IPS-NIHi7 (cell line): ENCODE results near the gene ZBTB7C.
"Not testable (repeated sequence)": the region's sequence is repeated elsewhere in the genome, so short reads cannot be mapped to it uniquely, and the experiment has no call there.

Experiments used
- DNase-seq: peaks from one replicate; pipeline ENCODE4 v3.0.0; 2012; ENCODE audit warnings: mixed read lengths; ENCODE audit errors: extremely low spot score

The ZBTB7C gene

DNA sequence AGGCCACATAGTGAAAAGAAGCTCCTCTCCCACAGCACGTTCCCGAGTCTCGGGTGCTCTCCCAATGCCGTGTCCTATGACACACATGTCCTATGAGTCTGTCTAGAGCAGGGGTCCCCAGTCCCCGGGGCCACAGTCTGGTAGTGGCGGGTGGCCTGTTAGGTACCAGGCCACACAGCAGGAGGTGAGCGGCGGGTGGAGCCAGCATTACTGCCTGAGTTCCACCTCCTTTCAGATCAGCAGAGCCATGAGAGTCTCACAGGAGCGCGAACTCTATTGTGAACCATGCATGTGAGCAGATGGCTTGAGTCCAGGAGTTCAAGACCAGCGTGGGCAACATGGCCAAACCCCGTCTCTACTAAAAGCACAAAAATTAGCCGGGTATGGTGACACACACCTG lies 112.6 kb downstream of the ZBTB7C start:
- DNase-seq, result no peak

DNA sequence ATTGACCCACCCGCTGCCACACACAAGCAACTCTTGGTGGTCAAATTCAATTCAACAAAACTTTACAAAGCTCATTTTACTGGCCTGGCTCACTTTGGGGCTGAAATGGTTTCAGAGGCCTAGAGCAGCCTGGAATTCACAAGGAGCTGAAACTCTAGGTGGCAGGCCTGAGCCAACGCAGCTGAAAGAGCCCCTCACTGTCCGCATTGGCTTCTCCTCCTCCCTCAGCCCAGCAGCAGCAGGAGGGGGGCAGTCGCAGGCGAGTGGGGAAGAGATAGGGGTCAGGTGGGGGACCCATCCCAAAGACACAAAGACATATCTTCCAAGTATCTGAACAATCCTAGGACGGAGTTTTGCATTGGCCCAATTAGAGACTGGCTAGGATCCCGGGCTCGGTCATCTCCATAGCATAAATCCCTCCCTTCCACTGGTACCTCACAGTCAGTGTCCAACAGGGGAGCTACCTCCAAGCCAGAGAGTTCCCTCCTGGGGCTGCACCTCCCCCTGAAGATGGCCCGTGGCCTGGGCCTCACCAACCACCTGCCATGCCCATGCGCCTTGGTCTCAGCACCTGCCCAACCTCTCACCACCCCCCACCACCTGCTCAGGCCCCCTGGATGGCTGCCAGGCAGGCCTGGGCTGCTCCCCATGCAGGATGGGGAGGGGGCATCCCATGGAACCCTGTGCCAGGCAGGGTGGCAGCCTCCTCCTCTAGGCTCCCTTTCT lies 113.4 kb downstream of the ZBTB7C start:
- DNase-seq, result peak; percentile 79

DNA sequence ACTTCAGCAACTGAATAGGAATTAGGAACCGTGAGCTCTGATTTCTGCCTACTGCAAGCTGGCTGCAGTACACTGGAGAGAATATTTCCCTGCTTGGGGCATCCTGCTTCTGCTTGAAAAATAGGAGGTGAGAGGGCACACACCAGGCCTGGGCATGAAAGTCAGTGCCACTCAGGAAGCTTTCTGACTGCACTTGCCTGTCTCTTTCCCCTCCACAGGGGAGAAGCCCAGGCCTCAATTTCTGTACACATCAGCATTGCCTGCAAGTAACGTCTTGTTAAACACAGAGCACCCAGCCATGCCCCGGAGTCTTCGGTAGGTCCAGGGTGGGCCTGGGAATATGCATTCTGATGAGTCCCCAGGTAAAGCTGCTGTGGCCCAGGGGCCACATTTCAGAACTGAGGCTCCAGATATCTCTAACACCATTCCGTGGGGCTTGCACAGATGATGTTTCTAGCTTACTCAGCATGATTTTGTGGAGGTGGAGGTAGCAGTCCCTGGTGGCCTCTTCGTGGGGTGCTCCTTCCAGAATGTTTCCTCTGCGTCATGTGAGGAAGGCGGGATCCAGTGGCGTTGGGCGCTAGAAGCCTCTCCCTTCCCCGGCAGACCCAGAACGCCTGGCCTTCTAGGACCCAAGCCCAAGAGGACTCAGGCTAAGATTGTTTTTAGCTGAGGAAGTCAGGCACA lies 114.1 kb downstream of the ZBTB7C start:
- DNase-seq, result no peak

DNA sequence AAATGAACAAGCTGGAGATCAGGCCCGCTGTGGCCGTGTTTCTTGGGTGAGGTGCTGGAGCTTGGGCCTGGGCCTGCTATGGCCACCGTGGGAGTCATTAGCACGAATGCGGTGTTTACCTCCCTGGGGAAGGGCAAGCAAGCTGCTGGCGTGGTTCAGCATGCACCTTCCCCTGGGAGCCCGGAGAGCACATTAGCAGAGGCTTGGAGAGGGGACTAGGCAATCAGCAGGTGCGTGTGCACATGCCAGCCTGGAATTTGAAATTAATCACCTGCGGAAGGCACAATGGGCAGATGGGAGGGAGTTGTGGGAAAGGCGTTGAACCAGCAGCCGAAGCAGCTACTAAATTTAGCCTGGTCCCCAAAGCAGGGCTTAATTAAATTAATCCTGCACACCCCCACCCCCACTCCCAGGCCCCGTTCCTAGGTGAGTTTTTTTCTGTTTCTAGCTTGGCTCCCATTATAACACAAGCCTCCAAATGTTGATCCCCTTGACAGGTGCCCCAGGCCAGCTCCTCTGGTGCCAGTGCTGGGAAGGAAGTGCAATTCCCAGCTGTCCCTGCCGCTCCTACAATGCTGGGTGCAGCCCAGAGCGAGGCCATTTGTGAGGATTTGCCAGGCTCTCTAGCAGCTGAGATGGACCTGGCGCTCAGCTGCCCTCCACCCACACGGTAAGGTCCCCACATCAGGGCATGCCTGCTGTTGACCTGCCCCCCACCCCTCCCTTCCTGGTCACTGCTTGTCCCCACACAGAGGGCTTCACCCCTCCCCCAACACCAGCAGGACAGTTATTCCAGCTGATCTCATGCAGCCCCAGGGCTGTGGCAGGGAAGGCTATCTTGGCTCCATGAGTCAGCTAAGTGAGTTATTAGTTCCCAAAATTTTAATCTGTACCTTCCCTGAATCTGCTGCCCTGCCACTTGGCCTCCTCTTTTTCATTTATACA lies 115.0 kb downstream of the ZBTB7C start:
- DNase-seq, result no peak

DNA sequence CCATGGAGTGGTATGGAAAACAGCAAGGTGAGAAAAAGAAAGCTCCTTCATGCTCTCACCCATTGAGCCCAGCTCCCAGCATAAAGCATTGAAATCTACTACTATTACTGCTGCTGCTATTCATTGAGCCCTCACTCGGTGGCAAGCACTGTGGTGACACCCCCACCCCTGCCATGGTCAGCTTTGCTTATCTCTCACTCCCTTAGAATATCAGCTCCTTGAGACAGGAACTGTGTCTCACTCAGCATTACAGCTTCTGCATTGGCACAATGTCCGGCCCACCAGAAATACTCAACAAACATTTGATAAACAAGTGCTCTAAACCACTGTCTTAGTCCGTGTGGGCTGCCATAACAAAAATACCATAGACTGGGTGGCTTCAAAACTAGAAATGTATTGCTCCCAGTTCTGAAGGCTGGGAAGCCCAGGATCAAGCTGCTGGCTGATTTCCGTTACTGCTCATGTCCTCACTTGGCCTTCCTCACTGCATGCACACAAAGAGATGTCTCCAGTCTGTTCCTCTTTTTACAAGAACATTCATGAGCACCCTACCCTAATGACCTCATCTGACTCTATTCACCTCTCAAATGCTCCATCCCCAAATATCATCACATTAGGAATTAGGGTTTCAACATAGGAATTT lies 116.3 kb downstream of the ZBTB7C start:
- DNase-seq, result no peak

DNA sequence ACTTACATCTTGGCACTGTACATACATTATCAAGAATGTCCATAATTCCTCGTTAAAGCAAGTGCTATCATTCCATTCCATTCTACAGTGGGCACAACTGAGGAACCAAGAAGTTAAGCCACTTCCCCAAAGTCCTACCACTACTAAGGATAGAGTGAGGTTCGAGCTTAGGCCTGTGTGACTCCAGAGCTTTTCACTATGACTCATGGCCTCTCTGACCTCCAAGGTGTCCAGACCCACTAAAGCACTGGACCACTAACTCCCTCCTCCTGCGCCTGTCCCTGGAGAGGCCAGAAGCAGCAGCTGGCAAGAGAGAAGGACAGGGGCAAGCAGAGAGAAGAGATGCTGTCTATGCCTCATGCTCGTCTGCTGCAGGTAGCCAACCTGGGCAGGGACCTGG lies 117.0 kb downstream of the ZBTB7C start:
- no peak for DNase-seq

DNA sequence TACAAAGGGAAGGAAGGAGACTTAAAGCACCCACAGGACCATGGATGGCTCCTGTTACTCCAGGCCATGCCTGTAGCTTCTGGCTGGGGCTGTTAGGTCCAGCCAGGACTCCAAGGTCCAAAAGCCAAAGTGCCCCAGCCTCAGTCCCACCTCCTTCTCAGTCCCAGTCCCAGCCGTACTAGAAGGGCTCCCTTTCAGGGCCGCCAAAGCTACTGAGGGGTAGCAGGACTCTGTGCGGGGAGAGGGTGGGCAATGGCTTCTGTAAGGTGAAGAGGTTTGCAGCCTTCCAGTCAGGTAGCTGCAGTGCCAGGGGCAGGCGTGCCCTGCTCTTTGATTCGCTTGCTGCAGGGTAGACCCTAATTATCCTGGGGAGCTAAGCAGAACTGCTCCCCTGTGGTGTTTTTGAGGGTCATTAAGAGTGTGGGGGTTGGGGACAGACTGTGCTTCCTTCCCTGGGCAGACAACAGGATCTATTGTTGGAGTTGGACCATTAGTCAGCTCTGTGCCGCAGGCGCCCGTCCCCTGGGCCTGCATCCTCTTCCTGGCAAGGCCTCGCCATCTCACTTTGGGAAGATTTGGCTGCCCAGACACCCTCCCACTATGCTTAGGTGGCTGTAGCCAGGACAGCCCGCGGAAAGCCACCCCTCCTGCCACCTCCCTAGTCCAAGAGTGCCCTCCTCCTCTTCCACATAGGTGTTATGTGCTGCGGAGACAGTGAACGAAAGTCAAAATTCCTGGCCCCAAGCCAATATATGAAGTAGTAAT lies 118.8 kb downstream of the ZBTB7C start:
- DNase-seq, result no peak

DNA sequence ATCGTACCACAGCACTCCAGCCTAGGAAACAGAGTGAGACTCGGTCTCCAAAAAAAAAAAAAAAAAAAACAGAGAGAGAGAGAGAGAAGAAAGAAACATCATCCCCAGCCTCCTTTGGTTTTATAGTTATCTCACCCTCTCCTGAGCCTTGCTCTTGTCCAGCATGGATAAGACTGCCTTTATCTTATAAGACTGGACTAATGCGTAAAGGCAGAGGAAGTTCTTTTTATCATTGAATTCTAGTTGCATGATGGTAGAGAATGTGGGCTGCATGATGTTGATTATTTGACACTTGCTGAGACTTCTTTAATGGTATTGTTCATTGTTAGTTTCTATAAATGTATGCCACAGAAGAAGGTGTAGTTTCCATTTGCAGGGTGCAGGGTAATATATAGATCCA lies 124.4 kb downstream of the ZBTB7C start:
- DNase-seq, result no peak

DNA sequence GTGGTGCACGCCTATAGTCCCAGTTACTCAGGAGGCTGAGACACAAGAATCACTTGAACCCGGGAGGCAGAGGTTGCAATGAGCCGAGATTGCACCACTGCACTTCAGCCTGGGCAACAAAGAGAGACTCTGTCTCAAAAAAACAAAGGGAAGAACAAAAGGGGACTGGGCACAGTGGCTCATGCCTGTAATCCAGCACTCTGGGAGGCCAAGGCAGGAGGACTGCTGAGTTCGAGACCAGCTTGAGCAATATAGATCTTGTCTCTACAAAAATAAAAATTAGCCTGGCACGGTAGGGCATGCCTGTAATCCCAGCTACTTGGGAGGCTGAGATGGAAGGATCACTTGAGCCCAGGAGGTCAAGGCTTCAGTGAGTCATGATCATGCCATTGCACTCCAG lies 125.2 kb downstream of the ZBTB7C start:
- not testable (repeated sequence) for DNase-seq

DNA sequence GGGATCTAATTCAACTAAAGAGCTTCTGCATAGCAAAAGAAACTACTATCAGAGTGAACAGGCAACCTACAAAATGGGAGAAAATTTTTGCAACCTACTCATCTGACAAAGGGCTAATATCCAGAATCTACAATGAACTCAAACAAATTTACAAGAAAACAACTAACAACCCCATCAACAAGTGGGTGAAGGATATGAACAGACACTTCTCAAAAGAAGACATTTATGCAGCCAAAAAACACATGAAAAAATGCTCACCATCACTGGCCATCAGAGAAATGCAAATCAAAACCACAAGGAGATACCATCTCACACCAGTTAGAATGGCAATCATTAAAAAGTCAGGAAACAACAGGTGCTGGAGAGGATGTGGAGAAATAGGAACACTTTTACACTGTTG lies 127.7 kb downstream of the ZBTB7C start:
- not testable (repeated sequence) for DNase-seq

DNA sequence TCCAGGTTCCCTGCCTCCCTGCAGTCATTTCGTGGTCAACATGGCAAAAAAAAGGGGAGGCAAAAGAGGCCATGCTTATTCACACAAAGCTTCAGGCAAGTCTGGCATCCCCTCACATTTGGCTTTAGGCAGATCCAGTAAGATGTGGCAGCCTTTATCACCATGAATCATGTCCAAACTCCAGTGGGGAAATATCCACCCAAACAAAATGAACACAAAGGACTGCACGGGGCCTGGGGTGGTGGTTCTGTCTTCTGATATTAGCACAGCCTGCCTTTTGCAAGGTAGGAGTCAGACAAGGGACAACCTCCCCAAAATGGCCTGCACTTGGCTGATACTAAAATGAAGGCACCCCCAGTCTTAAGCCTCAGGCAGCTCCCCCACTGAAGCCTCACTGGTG lies 129.9 kb downstream of the ZBTB7C start:
- DNase-seq, result no peak

DNA sequence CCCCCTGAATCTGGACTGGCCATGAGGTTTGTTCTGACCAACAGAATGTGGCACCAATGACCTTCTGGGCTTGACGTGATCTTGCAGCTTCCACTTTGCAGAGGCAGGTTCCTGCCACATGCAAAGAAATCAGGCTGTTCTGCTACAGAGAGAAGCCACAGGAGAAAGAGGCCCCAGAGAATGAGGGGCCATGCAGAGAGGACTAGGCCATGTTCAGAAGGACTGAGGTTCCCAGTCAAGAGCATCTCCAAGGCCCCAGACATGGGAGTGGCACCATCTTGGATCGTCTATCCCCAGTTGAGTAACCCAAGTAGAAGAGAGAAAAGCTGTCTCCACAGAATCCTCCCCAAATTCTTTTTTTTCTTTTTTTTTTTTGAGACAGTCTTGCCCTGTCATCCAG lies 131.1 kb downstream of the ZBTB7C start:
- DNase-seq, result no peak

DNA sequence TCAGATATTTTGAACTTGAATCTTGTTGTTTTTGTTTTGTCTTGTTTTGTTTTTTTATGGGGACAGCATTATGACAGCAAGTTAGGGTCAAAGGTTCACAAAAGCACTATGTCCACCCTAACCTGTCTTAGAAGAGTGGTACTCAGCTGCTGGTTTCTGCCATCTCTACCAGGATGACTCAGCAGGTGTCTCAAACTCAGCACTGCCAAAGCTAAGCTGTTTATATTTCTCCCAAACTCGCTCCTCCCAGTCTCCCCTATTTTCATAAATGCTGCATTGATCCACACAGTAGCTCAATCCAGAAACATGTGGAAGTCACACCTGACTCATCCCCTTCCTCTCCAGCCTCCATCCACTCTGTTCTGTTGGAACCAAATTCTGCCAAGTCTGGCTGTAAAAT lies 134.9 kb downstream of the ZBTB7C start:
- no peak for DNase-seq

DNA sequence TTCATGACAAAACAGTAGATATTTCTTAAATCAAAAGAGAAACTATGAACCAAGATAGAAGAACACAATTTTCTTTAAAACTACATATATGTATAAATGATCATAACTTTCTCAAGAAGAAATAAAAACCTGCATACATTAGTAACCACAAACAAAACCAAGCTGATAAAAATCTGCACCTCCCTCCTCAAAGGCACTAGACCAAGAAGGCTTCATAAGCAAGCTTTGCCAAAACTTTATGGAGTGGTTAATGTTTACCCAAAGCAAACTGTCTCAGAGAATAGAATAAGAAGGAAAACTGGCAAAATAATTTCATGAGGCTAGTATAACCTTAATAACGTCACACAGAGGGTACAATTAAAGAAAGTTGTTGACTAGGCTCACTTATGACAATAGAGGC lies 138.3 kb downstream of the ZBTB7C start:
- no peak for DNase-seq

DNA sequence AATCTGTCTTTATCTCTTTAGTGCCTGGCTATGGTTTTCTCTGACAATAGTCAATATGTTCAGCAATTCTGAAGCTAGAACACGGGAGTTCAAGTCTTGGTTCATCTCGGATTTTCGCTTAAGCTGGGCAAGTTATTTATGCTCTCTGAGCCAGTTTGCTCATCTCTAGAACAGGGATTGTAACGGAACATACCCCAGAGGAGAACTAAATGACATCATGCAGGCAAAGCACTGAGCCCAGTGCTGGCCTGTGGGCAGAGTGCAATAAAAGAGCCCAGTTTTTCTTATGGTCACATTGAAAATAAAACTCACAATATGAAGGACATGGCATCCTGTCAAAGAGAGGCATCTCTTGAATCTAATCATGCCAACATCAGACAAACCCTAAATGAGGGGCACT lies 143.9 kb downstream of the ZBTB7C start:
- no peak for DNase-seq

DNA sequence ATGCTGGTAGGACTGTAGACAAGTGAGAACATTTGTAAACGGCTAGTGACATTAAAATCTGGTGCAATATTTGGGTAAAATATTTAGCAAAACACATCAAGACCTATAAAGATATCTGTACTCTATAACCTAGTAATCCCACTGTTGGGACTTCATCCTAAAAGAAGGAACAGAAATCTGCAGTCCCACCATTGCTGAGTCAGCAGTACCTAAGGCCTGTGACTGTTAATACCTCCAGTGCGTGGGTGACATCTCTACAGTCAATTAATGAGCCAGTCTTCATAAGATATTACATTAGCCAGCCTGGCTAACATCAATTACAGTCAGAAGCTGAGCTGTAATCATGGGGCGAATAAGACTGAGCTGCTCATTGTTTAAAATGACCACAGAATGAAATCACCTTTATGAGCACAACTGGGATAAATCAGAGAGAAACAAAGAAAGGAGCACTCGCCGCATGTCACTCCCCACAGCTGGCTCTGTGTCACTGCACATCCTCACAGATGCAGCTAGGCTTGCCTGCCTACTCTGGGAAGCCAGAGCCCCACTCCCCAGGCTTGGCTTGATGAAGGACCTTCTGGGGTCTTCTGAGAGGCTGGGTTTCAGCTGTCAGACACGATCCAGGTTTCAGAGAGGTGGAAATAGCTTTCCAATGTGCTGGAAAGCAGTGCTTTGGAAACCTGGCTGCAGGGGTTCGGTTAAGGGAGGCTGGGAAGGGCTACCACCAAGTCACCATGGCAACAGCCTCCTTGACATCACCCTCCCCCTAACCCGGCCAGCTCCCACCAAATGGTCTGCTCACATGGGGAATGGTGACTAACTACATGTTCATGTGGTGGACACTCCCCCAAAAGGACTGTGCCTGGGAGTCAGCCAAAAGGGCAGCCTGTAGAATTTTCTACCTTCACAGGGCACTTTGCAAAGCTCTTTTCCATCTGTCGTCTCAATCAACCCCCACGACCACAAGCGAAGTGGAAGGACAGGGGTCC lies 145.0 kb downstream of the ZBTB7C start:
- no peak for DNase-seq

DNA sequence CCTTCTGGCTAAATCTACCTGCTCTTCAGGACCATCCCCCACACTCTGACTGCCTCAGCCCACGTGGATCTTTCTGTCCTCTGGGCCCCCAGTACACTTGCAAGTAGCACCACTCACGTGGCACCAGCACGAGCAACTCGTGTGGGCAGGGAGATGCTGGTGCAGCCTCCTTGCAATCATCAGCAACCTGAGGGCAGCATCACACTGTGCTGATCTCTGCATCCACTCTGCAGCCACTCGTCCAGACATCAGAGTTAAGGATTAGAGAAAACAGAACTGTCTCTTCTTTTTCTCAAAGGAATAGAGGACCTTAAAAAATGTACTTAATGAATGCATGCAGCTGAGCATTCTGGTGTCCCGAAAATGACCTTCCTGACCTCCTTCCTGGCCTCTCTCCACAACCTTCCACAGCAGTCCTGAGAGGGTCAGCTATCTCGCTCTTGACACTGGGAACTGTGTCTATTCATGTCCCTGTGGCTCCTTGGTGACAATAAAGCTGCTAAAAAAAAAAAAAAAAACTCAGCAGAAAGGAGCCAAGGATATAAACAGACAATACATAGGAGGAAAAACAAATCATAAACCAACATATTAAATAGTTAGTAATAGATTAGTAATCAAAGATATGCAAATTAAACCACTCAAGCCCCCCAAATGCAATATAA lies 145.9 kb downstream of the ZBTB7C start:
- DNase-seq, result no peak

DNA sequence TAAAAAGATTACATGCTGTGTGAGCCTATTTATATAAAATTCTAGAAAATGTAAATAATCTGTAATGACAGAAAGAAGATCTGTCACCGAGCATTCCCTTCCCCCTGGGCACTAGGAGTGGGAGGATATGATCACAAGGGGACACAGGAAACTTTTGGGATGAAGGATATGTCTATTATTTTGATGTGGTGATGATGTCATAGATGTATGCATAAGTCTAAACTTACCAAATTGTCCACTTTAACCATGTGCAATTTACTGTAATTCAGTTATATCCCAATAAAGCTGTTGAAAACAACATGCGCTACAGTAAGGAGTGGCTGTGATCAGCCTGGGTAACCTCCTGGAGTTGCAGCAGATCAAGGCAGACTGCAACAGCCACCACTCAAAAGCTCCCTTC lies 148.9 kb downstream of the ZBTB7C start:
- no peak for DNase-seq

DNA sequence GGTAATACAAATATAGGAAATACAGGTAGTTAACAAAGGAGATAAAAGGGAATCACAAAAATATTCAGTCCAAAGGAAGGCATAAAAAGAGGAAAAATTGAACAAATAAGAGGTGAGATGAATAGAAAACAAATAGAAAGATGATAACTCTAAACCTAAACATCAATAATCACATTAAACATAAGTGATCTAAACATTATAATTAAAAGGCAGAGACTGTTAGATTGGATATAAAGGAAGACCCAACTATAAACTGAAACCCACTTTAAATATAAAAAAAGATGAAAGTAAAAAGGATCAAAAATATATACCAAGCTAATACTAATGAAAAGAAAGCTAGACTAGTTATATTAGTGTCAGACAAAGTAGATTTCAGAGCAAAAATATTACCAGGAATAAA lies 152.3 kb downstream of the ZBTB7C start:
- DNase-seq, result no peak
